GM18520 (cell line): ENCODE measurements around the gene GIMAP7.
"Not testable (repeated sequence)": the region's sequence is repeated elsewhere in the genome, so short reads cannot be mapped to it uniquely, and the experiment has no call there.

Source experiments
- ATAC-seq: cut with Tn5 transposase; IDR thresholded peaks from one replicate; pipeline ENCODE4 v1.9.1; 2021; ENCODE audit not compliant: unreplicated experiment

GIMAP7 gene

DNA sequence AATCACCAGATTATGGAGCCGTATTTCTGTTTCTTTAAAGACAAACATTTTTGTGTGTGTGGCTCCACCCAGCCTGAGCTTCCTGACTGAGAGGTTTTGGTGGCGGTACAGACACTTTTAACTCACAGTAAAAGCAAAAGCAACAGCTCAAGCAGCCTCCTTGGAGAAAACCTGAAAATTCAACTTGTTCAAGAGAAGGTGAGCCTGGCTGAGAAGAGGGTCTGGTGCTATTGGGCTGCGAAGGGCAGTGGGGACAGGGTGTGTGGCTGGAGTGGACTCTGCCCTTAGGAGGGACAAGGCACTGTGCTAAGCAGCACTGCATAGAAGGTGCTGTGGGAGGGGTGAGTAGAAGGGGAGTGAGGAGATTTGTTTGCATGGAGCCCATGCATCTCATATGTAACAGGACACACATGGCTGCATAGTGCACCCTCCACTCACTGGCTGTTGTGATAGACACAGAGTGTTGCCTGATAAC, at the start of gene GIMAP7:
GIMAP7 (plus strand) TSS at position 125 of the 475 bp plus-strand sequence. CDS start 5,103 bp downstream, outside the sequence.
- ATAC-seq = no peak

GRCh38 chr7:150464962-150465361, 49.7 kb upstream of the GIMAP7 start:
- ATAC-seq = no peak

DNA sequence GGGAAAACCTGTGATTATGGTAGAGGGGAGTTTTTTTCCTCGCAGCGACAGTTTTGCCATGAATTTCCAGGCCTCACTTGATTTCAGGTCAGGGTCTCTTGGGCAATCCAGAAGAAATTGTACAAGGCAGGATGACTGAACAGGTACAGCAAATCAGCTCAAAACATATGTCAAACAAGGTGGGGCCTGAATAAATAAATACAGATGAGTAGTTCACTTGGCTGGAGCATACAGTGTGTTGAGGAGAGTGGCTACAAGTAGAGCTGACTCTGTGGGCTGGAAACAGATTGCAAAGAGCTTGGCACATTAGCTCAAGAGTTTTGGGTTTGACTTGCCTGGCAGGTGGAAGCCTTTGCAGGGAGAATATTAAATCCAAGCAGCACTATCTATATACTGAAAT, 49.3 kb upstream of the GIMAP7 start:
- no peak for ATAC-seq

DNA sequence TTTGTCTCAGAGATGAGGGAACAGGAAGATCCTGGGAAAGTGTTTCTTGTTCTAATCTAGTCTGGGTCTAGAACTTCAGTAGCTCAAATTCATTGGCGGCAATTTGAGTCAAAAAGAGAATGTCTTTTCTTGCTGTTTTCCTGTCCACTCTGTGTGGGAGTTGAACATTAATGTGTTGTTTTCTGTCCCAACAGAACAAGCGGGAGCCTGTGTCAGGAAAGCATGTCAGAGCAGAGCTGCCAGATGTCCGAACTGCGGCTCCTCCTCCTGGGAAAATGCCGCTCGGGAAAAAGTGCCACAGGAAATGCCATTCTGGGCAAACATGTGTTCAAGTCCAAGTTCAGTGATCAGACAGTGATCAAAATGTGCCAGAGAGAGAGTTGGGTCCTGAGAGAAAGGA, 48.2 kb upstream of the GIMAP7 start:
- no peak for ATAC-seq

DNA sequence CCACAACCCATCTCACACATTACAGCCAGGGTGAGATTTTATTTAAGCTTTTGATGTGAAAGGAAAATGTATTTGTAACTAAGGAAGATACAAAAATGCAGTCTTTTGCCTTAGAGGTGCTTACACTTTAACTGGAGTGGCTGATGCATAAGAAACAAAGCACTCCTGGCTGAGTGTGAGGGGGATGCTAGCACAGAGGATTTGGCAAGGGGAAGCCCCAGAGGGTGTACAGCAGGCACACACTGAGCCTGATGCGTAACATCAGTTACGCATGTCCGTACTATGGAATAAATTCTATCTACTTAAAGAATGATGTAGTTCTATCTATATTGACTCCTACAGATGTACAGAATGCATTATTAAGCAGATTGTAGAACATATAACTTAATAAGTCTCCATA, 46.4 kb upstream of the GIMAP7 start:
- ATAC-seq = no peak

DNA sequence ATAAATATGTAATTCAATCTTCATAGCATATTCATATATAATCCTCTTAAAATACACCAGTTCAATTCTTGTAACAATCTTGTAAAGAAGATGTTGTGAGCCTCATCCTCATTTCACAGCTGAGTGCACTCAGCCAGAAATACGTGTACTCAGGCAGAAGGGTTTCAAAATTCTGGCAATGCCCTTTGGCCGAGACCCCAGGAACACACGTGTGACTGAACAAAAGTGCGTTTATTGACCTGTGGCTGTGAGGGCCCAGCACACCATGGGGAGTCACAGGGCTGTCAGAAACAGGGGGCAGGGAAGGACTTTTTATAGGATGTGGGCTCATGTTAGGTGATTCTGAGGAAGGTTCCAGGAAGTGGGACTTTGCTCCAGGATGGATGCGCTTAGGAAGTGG, 42.8 kb upstream of the GIMAP7 start:
- no peak for ATAC-seq

DNA sequence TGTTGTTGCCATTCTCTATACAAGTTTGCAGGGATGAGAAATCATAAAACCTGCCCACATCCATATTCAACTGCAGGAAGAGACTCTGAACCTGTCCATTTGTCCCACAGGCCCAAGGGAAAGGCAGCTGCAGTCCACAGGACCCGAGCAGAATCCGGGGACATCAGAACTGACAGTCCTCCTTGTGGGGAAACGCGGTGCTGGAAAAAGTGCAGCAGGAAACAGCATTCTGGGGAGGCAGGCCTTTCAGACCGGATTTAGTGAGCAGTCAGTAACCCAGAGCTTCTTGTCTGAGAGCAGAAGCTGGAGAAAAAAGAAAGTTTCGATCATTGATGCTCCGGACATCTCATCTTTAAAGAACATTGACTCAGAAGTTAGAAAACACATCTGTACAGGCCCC, 40.8 kb upstream of the GIMAP7 start:
- ATAC-seq = no peak

- ATAC-seq = no peak
Measured at GRCh38 chr7:150476285-150476684, 38.4 kb upstream of the GIMAP7 start.

DNA sequence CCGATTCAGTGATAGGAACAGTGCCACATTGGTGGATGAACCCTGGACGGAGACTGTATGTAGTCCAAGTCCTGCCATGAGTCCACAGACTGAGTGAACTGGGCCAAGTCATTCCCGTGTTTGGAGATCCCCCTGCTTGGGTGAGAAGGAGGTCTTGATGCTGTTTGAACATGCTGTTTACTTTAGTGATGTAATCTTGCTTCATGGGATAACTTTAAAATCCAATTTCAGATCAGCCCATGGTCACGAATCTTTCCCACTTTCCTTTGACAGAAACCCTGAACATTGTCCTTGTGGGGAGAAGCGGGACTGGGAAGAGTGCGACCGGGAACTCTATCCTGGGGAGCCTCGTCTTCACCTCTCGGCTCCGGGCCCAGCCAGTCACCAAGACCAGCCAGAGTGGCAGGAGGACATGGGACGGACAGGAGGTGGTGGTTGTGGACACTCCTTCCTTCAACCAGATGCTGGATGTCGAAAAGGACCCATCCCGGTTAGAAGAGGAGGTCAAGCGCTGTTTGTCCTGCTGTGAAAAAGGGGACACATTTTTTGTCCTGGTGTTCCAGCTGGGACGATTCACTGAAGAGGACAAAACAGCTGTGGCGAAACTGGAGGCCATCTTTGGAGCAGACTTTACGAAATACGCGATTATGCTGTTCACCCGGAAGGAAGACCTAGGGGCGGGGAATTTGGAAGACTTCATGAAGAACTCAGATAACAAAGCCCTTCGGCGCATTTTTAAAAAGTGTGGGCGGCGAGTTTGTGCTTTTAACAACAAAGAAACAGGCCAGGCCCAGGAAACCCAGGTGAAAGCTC, 37.6 kb upstream of the GIMAP7 start:
- no peak for ATAC-seq

DNA sequence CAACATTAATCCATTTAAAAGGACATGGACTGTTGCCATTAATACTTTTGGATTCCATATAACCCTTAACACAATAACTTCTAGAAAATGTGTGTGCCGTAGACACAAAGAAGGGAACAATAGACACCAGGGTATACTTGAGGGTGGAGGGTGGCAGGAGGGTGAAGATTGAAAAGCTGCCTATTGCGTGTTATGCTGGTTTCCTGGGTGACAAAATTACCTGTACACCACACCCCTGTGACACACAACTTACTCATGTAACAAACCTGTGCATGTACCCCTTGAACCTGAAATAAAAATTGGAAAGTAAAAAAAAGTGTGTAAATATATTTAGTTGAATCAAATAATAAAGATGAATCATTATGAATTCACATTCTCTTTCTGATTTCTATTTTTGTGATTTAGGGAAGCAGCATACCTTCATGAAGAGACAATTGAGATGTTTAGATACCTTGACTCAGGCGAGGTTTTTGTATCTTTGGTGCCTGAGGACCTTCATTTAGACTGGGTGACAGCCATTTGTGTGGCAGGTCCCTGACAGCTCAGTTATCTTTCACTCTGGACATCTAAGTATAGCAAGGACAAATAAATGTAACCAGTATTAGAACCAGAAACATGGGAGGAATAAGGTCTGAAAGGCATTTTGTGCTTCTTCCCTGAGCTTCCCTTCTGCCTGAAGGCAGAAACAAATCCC, 35.5 kb upstream of the GIMAP7 start:
- no peak for ATAC-seq

- no peak for ATAC-seq
Measured at GRCh38 chr7:150481186-150481920, 33.3 kb upstream of the GIMAP7 start.

- no peak for ATAC-seq
Measured at GRCh38 chr7:150481922-150482321, 32.8 kb upstream of the GIMAP7 start.

DNA sequence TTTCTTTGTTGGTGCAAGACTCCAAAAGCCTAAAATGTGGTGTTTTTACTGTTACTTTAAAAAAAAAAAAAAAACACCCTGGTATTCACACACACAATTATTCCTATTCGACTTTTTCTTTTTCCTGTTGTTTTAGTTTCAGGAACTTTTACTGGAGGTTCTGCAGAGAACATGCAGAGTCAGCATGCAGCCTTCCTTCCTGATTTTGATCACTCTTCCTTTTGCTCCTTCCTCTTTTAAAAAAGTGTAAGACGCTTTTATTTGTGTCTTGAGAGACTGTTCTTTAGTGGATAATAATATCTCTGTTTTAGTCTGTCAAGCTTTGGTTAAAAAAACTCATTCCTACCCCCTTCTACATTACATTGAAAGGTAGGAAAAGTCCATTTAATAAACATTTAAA, 31.2 kb upstream of the GIMAP7 start:
- ATAC-seq = not testable (repeated sequence)

DNA sequence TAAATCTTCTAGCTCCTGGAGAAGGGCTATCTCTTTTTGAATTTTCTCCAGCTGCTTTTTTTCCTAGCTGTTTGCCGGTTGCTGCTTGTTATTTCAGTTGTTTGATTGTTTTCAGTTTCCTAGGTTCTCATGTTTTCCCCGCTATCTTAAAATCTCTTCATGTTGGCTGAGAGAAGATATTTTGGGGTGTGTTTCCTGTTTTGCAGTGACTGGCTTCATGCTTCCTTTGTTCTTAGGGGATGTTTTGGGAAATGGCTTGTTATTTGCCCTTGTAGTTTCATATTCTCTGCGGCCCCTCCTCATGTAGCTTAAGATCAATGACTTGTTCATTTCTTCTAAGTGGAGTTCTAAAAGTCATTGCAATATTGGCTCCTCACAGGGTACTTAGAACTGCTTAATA, 30.6 kb upstream of the GIMAP7 start:
- not testable (repeated sequence) for ATAC-seq

GRCh38 chr7:150487625-150488024, 27.0 kb upstream of the GIMAP7 start:
- ATAC-seq = no peak

DNA sequence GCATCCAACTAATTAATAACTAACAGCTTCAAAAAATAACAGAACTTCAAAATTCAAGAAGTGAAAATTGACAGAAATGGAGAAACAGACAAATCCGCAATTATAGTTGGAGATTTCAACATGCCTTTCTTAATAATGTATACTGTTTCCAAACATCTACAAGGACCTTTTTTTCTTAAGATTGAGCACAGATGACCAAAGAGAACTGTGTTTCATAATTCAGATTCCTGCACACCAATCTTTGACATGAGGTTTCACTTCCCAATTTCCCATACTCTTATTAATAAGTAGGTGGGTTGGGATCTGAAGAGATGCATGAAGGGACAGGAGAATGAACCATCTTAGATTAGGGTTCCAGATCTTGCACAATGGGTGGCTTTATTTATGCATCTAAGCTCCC, 24.9 kb upstream of the GIMAP7 start:
- no peak for ATAC-seq

GRCh38 chr7:150493442-150493841, 21.2 kb upstream of the GIMAP7 start:
- ATAC-seq = not testable (repeated sequence)

- no peak for ATAC-seq
Measured at GRCh38 chr7:150502519-150502918, 12.2 kb upstream of the GIMAP7 start.

- no peak for ATAC-seq
Measured at GRCh38 chr7:150503155-150503554, 11.5 kb upstream of the GIMAP7 start.

DNA sequence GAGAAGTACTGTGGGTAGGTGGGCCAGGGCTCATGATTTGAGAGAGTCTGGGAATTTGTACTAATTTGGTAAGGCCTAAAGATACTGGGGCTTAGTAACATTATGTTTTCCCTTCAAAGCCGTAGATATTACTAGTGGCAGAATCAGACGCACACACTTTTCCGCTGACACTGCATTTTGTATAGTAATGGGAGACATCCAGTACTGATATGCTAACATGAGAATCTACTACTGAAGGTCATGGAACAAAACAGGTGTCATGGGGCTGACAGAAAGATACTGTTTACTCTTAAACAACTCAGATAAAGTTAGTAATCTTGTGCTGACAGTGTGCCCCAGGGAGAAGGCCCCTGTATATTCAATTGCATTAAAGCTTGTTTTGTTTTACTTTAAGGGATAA, 11.1 kb upstream of the GIMAP7 start:
- ATAC-seq = no peak

- ATAC-seq = no peak
Measured at GRCh38 chr7:150507947-150508602, 6.6 kb upstream of the GIMAP7 start.
